MM.1S (cell line): Measurements from ENCODE around the gene MRPL2.

Source experiments
- CTCF ChIP-seq: fragments of 300-600 bp; sonication (generic); IDR thresholded peaks from 2 replicates; pipeline ENCODE4 v1.5.1; 2016; ENCODE audit warnings: antibody characterized with exemption, low read length, mixed read lengths
- EZH2 ChIP-seq: fragments of 300-600 bp; sonication (generic); optimal IDR thresholded peaks from 2 replicates; pipeline ENCODE3; 2017; ENCODE audit warnings: low read depth, mild to moderate bottlenecking, antibody characterized with exemption, low read length, mixed read lengths
- EZH2phosphoT487 ChIP-seq: fragments of 300-600 bp; sonication (generic); IDR thresholded peaks from 2 replicates; pipeline ENCODE4 v1.6.1; 2018; ENCODE audit warnings: antibody characterized with exemption, low read length

GRCh38 chr6:43045371-43045930 is 13.8 kb downstream of the MRPL2 start:
- TF ChIP-seq CTCF, result no peak
- no peak for TF ChIP-seq EZH2
- TF ChIP-seq EZH2phosphoT487, result no peak
